ENCODE results near the gene METTL13. TPM values are rescaled to one million over a fixed set of nuclear protein-coding genes. Genes with fewer than 3 reads are reported as not detected.

Gene METTL13
- total and polyA plus RNA-seq, 2 of the 8 experiments (the other 6 are each of a cell fraction or from before 2014, with no cell fraction given) = 38.1 to 66.3 TPM

DNA sequence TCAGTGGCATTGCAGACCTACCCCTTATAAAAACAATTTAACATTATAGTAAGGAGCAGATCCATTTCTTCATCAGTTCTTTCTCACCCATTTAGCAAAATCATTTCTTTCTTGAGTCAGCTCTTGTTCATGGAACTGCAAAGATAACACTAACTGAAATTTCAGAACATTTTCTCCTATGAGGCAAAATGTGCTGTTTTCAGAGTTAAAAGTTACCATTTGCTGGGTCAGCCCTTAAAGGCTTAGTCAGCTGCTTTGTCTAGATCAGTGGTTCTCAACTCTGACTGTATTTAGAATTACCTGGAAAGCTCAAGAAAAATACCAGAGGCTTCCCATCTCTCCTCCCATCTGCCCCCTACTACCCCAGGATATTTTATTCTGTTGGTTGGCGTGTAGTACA lies 12.2 kb downstream of the METTL13 start:
- H2BK5ac ChIP-seq (ENCODE audit: low read depth, low read length) = no peak overlapping the region
- H2BK20ac ChIP-seq (ENCODE audit: low read length) = no peak overlapping the region
- no peak overlapping the region for H3K14ac ChIP-seq (ENCODE audit: insufficient read length)
- FAIRE-seq = no peak
- H2BK12ac ChIP-seq (ENCODE audit: low read depth, low read length) = no peak overlapping the region
- H2BK15ac ChIP-seq (ENCODE audit: low read length) = no peak overlapping the region
- no peak overlapping the region for H3K4me2 ChIP-seq (ENCODE audit: insufficient read depth in 1 of 2, low read depth in 2 of 2, low read length in 2 of 2)
- H3K79me2 ChIP-seq (ENCODE audit: control insufficient read depth in 1 of 2, insufficient read depth in 2 of 2, low read length in 2 of 2) = peaks cover 0 to 8% of the 10 kb centered on the region in 2 experiments; a peak in 1 of 4 replicates
- no peak for DNase-seq (ENCODE audit: low read depth in 1 of 2, low spot score in 2 of 2)
- WGBS, 2 experiments (ENCODE audit: extremely low coverage in 1 of 2, insufficient coverage in 1 of 2, insufficient read length in 1 of 2, insufficient replicate concordance in 2 of 2, low coverage in 1 of 2, low lambda C conversion rate in 2 of 2, missing lambda C conversion rate in 1 of 2) = 92% methylated on average over 1 of the region's 1 CpG; no CpG with 5 or more reads in 1 of the 2 experiments
- H2AK5ac ChIP-seq (ENCODE audit: low read depth, low read length) = no peak overlapping the region
- no peaks in the 10 kb centered on the region; a peak in 1 of 4 replicates for H3K9me3 ChIP-seq (ENCODE audit: insufficient read depth in 2 of 2, low read depth in 1 of 2, low read length in 1 of 2)
- no peak overlapping the region for H3K4ac ChIP-seq (replicated peaks; ENCODE audit: insufficient read length, low read depth, low read length)
- H3K4me1 ChIP-seq (replicated peaks in 1 of 4; ENCODE audit: control insufficient read depth in 3 of 4, insufficient read depth in 4 of 4, low read length in 3 of 4) = no peaks in the 10 kb centered on the region
- no peaks in the 10 kb centered on the region for H3K23me2 ChIP-seq (ENCODE audit: low read depth, low read length)
- H3K9ac ChIP-seq (replicated peaks in 1 of 4; ENCODE audit: extremely low read depth in 1 of 4, low read depth in 3 of 4, low read length in 3 of 4) = no peak overlapping the region
- ChIA-PET CTCF (ENCODE audit: partially characterized antibody) (interaction anchor here (0.6 to 5.5 kb wide), 4 partner anchors 9 to 245 kb away, joined by 3 to 36 read pairs (median 6); no protein-coding TSS in a partner anchor), POLR2A (ENCODE audit: partially characterized antibody) (no interaction called here)
- H4K5ac ChIP-seq (ENCODE audit: insufficient read length, low read depth, low read length) = no peak overlapping the region
- H3K56ac ChIP-seq (replicated peaks; ENCODE audit: insufficient read length, low read depth, low read length) = no peak overlapping the region
- H2AFZ ChIP-seq (ENCODE audit: low read length) = no peak overlapping the region
- H3K27me3 ChIP-seq (replicated peaks in 1 of 4; ENCODE audit: control insufficient read depth in 3 of 4, extremely low read depth in 1 of 4, insufficient read depth in 3 of 4, low read length in 3 of 4) = no peaks in the 10 kb centered on the region
- peaks cover 34 to 91% (median 76%) of the 10 kb centered on the region in 4 experiments for H3K36me3 ChIP-seq (ENCODE audit: control insufficient read depth in 2 of 4, insufficient read depth in 4 of 4, low read length in 3 of 4)
- peaks cover 1% of the 10 kb centered on the region for H3K79me1 ChIP-seq (ENCODE audit: low read depth, low read length)
- no peak overlapping the region for H3K4me3 ChIP-seq (ENCODE audit: extremely low read depth in 1 of 4, insufficient read depth in 2 of 4, low read depth in 3 of 4, low read length in 4 of 4)
- H3K27ac ChIP-seq (ENCODE audit: low read depth, low read length) = no peak overlapping the region
- H2BK120ac ChIP-seq (replicated peaks; ENCODE audit: low read depth, low read length) = no peak overlapping the region
- no peak overlapping the region for H3K23ac ChIP-seq (ENCODE audit: insufficient read length)
- peaks cover under 1 to 6% of the 10 kb centered on the region in 2 experiments for H4K20me1 ChIP-seq (replicated peaks in 1 of 2; ENCODE audit: control insufficient read depth in 1 of 2, insufficient read depth in 2 of 2, low read length in 2 of 2)
- H3K18ac ChIP-seq (ENCODE audit: extremely low read depth, low read length) = no peak overlapping the region
- no peak overlapping the region for H4K8ac ChIP-seq (ENCODE audit: extremely low read depth, insufficient read depth, low read length)
- H4K91ac ChIP-seq (replicated peaks; ENCODE audit: insufficient read length, low read length) = no peak overlapping the region
- no peak for TF ChIP-seq CBX5 (IDR thresholded peaks at IDR 0.05; ENCODE audit: low read depth, low read length)
- no peak for TF ChIP-seq SP2 (IDR thresholded peaks at IDR 0.05; ENCODE audit: low read length)
- no peak for TF ChIP-seq ZNF274 (IDR thresholded peaks at IDR 0.05; ENCODE audit: borderline replicate concordance, extremely low read depth, low read length)
- TF ChIP-seq TAF7 (optimal IDR thresholded peaks at IDR 0.05; ENCODE audit: borderline replicate concordance, low read depth, low read length) = no peak
- no peak for TF ChIP-seq CTBP2 (IDR thresholded peaks at IDR 0.05; ENCODE audit: borderline replicate concordance, insufficient read depth, insufficient read length, low read length)
- no peak for TF ChIP-seq JUN (IDR thresholded peaks at IDR 0.05; ENCODE audit: low read depth, low read length)
- no peak for TF ChIP-seq CEBPB (IDR thresholded peaks at IDR 0.05; ENCODE audit: low read depth, low read length)
